GM12878 (cell line): ENCODE data around the gene EVI5L. TPM values are rescaled to one million over a fixed set of nuclear protein-coding genes. Genes with fewer than 3 reads are reported as not detected.

Experiments used
- CBX5 ChIP-seq: sonication (generic); IDR thresholded peaks from 2 replicates; pipeline ENCODE4 v1.6.1; 2016; ENCODE audit warnings: low read depth, moderate library complexity, mild to moderate bottlenecking, inconsistent platforms
- CEBPZ ChIP-seq: fragments of 150-350 bp; IDR thresholded peaks from 2 replicates; pipeline ENCODE4 v1.6.1; 2016; ENCODE audit warnings: low read depth, low read length
- EGR1 ChIP-seq, 2 experiments: IDR thresholded peaks; 1 replicate in 1 of 2; 2 replicates in 1 of 2; pipeline ENCODE4 v1.6.1; 2011 to 2012; ENCODE audit warnings: low read depth in 2 of 2, low read length in 2 of 2, borderline replicate concordance in 1 of 2, mild to moderate bottlenecking in 1 of 2, moderate library complexity in 1 of 2
- EP300 ChIP-seq, 2 experiments: fragments of 150-350 bp in 1 of 2; IDR thresholded peaks; 2 replicates each; pipeline ENCODE4 v1.6.1; 2011 to 2012; ENCODE audit warnings: low read depth in 2 of 2, low read length in 2 of 2, borderline replicate concordance in 1 of 2, improper control_type of control experiment in 1 of 2, inconsistent platforms in 1 of 2; ENCODE audit not compliant: control insufficient read depth in 1 of 2
- HDAC2 ChIP-seq: fragments of 200-600 bp; sonication (generic); IDR thresholded peaks from 2 replicates; pipeline ENCODE4 v1.6.1; 2017
- HSF1 ChIP-seq: fragments of 150-350 bp; IDR thresholded peaks from 2 replicates; pipeline ENCODE4 v1.6.1; 2014; ENCODE audit warnings: mild to moderate bottlenecking, low read depth, low read length
- MAX ChIP-seq: IDR thresholded peaks from 2 replicates; pipeline ENCODE4 v1.6.1; 2012; ENCODE audit warnings: low read depth, low read length, improper control_type of control experiment
- NR2C2 ChIP-seq: IDR thresholded peaks from 2 replicates; pipeline ENCODE4 v1.6.1; 2011; ENCODE audit warnings: borderline replicate concordance, low read depth; ENCODE audit not compliant: control insufficient read depth, insufficient read length
- PKNOX1 ChIP-seq: fragments of 450-650 bp; IDR thresholded peaks from 2 replicates; pipeline ENCODE4 v1.6.1; 2016; ENCODE audit warnings: mild to moderate bottlenecking
- RAD21 ChIP-seq: IDR thresholded peaks from 2 replicates; pipeline ENCODE4 v1.6.1; 2011; ENCODE audit warnings: mild to moderate bottlenecking, low read depth, low read length, moderate library complexity; ENCODE audit not compliant: insufficient read depth
- TBL1XR1 ChIP-seq: IDR thresholded peaks from 2 replicates; pipeline ENCODE4 v1.6.1; 2012; ENCODE audit warnings: low read depth, low read length, improper control_type of control experiment
- TCF12 ChIP-seq: IDR thresholded peaks from 2 replicates; pipeline ENCODE4 v1.6.1; 2011; ENCODE audit warnings: low read depth, mild to moderate bottlenecking, low read length
- ZBTB4 ChIP-seq: fragments of 450-650 bp; formaldehyde crosslinking; IDR thresholded peaks from 2 replicates; pipeline ENCODE4 v1.4.0; 2022; ENCODE audit warnings: mild to moderate bottlenecking, moderate library complexity
- ZNF207 ChIP-seq: fragments of 450-650 bp; IDR thresholded peaks from 2 replicates; pipeline ENCODE4 v1.6.1; 2014; ENCODE audit warnings: antibody characterized with exemption, mild to moderate bottlenecking, borderline replicate concordance
- ZNF24 ChIP-seq: fragments of 450-650 bp; IDR thresholded peaks from 2 replicates; pipeline ENCODE4 v1.6.1; 2017; ENCODE audit warnings: antibody characterized with exemption, mild to moderate bottlenecking
- ZNF274 ChIP-seq: IDR thresholded peaks from one replicate; pipeline ENCODE4 v1.8.0; 2011; ENCODE audit not compliant: insufficient read length, insufficient read depth
- ZSCAN29 ChIP-seq: fragments of 450-650 bp; IDR thresholded peaks from 2 replicates; pipeline ENCODE4 v1.6.1; 2017; ENCODE audit warnings: mild to moderate bottlenecking, moderate library complexity
- polyA plus RNA-seq, 11 experiments: library from polyadenylated mRNA; depleted of rRNA in 4 of 11; unstranded in 6 of 11; stranded (reverse) in 5 of 11; fragments of >200 nt; fragmentation: Nextera tagmentation in 4 of 11; fragmentation: Illumina TruSeq in 1 of 11; extraction: Ambion mirVana in 4 of 11; extraction: Trizol in 1 of 11; gene quantifications; 1 replicate in 1 of 11; 2 replicates in 10 of 11; pipeline versions ENCODE4 v1.2.1 to v1.2.3, GENCODE V29; 2011 to 2016; ENCODE audit warnings: inconsistent platforms in 2 of 11, missing spikeins in 2 of 11, low read depth in 1 of 11
- total RNA-seq, 4 experiments: library from RNA; depleted of rRNA in 3 of 4; stranded (reverse); fragments of >200 nt in 3 of 4; fragmentation: Illumina TruSeq in 1 of 4; extraction: Trizol in 1 of 4; gene quantifications; 2 replicates each; pipeline versions ENCODE4 v1.2.1 to v1.2.3, GENCODE V29; 2013 to 2021

Gene EVI5L
- total and polyA plus RNA-seq, 10 of the 15 experiments (the other 5 are each of a cell fraction or from before 2014, with no cell fraction given), result 0.23 to 13.8 (median 5.0) TPM

GRCh38 chr19:7868671-7869452 lies 38.8 kb downstream of the EVI5L start (continued):
- 0 out of 2 replicates have a peak, but pooled peaks have one; percentile 24 for TF ChIP-seq ZBTB4
- TF ChIP-seq ZSCAN29, result 0 out of 2 replicates have a peak, but pooled peaks have one; percentile 23
- no peak for TF ChIP-seq NR2C2
- no peak for TF ChIP-seq MAX
- no peak for TF ChIP-seq HSF1
- TF ChIP-seq TCF12, result peak; percentile 92
- no peak for TF ChIP-seq EP300 (IDR thresholded peaks at IDR 0.05; ENCODE audit: borderline replicate concordance in 1 of 2, control insufficient read depth in 1 of 2, low read depth in 2 of 2, low read length in 2 of 2)
- no peak for TF ChIP-seq EGR1 (IDR thresholded peaks at IDR 0.05; ENCODE audit: borderline replicate concordance in 1 of 2, low read depth in 2 of 2, low read length in 2 of 2)
- TF ChIP-seq CEBPZ, result no peak
- 0 out of 2 replicates have a peak, but pooled peaks have one; percentile 52 for TF ChIP-seq ZNF207
- no peak for TF ChIP-seq HDAC2
- no peak for TF ChIP-seq ZNF274
- peak; percentile 45; the same call in 1 of the 2 replicates for TF ChIP-seq ZNF24
- TF ChIP-seq TBL1XR1, result no peak
- no peak for TF ChIP-seq PKNOX1
- no peak for TF ChIP-seq CBX5
- no peak for TF ChIP-seq RAD21
- TF ChIP-seq, all 136 proteins: peak for 27
